K562 (cell line): Measurements from ENCODE around the gene EFEMP2. TPM values are rescaled to one million over a fixed set of nuclear protein-coding genes. Genes with fewer than 3 reads are reported as not detected.
A peak's percentile ranks its signal among the peaks of the same experiment; 100 is the strongest.

ENCODE experiments used
- ATAC-seq: fragments of 200-7000 bp; cut with Tn5 transposase; 3 replicates; pipeline ENCODE4 v1.9.1; 2020; ENCODE audit warnings: moderate library complexity
- BruUV-seq: library from RNA; stranded (reverse); fragments of 400-500 nt; replicated peaks from 2 replicates; lab custom pipeline; 2021; lab: Mats Ljungman, UMichigan
- CTCF ChIA-PET: fragments of 300-600 bp; formaldehyde crosslinking; extraction: SDS; loops from one replicate; lab custom pipeline; 2021; ENCODE audit warnings: low intra/inter-chr PET ratio; lab: Yijun Ruan, JAX
- POLR2A ChIA-PET: fragments of 300-600, 350-650 bp; sonication (Branson Sonifier 250); formaldehyde crosslinking; extraction: SDS; loops from one replicate; lab custom pipeline; 2021; ENCODE audit warnings: antibody characterized with exemption, inconsistent platforms; lab: Yijun Ruan, JAX
- DNase-seq, 4 experiments: peaks; one replicate each; pipeline versions ENCODE4 v3.0.0 to v3.0.0-alpha.2; 2011 to 2018; ENCODE audit warnings: low spot score in 3 of 4, mixed read lengths in 3 of 4; ENCODE audit errors: extremely low read depth in 1 of 4
- FAIRE-seq: peaks from 2 replicates; lab custom pipeline; 2011; peaks lifted over from hg19 to GRCh38; lab: Jason Lieb, UNC
- H2AFZ ChIP-seq: 2 replicates; pipeline ENCODE4 v1.6.0; 2011; ENCODE audit warnings: low read depth, low read length, control low read depth, inconsistent platforms
- H3K27ac ChIP-seq: fragments of 200-600 bp; 3 replicates; pipeline ENCODE4 v1.8.0; 2011; ENCODE audit warnings: low read depth, mild to moderate bottlenecking, control low read depth, inconsistent platforms, low read length, moderate library complexity, mixed read lengths; ENCODE audit errors: extremely low read depth
- H3K27me3 ChIP-seq, 2 experiments: fragments of 300-600 bp in 1 of 2; 2 replicates in 1 of 2; 3 replicates in 1 of 2; pipeline versions ENCODE4 v1.6.0 to v1.8.0; 2011; ENCODE audit warnings: inconsistent platforms in 2 of 2, low read length in 2 of 2, mild to moderate bottlenecking in 1 of 2, mixed read lengths in 1 of 2, moderate library complexity in 1 of 2; ENCODE audit not compliant: control insufficient read depth in 2 of 2, insufficient read depth in 2 of 2
- H3K36me3 ChIP-seq: fragments of 300-600 bp; 3 replicates; pipeline ENCODE4 v1.8.0; 2011; ENCODE audit warnings: mild to moderate bottlenecking, low read length, inconsistent platforms; ENCODE audit not compliant: control insufficient read depth, insufficient read depth
- H3K4me1 ChIP-seq, 2 experiments: fragments of 200-600 bp in 1 of 2; replicated peaks in 1 of 2; 2 replicates in 1 of 2; 3 replicates in 1 of 2; pipeline versions ENCODE4 v1.5.1 to v1.8.0; 2011; ENCODE audit warnings: inconsistent platforms in 2 of 2, low read length in 2 of 2, mild to moderate bottlenecking in 1 of 2, mixed read lengths in 1 of 2, moderate library complexity in 1 of 2; ENCODE audit not compliant: control insufficient read depth in 2 of 2, insufficient read depth in 2 of 2
- H3K4me2 ChIP-seq: 2 replicates; pipeline ENCODE4 v1.6.1; 2011; ENCODE audit warnings: low read length, control low read depth, inconsistent platforms, mixed read lengths; ENCODE audit not compliant: insufficient read depth
- H3K4me3 ChIP-seq: fragments of 200-600 bp; sonication (generic), shearing (Covaris generic); 2 replicates; pipeline ENCODE4 v1.5.1; 2016; ENCODE audit warnings: control low read depth, inconsistent platforms
- H3K79me2 ChIP-seq: fragments of 200-600 bp; 3 replicates; pipeline ENCODE4 v1.8.0; 2011; ENCODE audit warnings: low read length, inconsistent platforms; ENCODE audit not compliant: control insufficient read depth, insufficient read depth
- H3K9ac ChIP-seq, 2 experiments: 2 replicates each; pipeline versions ENCODE4 v1.6.0 to v1.6.1; 2011; ENCODE audit warnings: low read depth in 2 of 2, low read length in 2 of 2, control low read depth in 1 of 2, inconsistent platforms in 1 of 2, mild to moderate bottlenecking in 1 of 2, mixed read lengths in 1 of 2; ENCODE audit not compliant: insufficient read depth in 1 of 2
- H3K9me1 ChIP-seq: one replicate; pipeline ENCODE4 v1.6.0; 2011; ENCODE audit warnings: inconsistent platforms, mild to moderate bottlenecking, low read length, moderate library complexity; ENCODE audit not compliant: control insufficient read depth, insufficient read depth
- H3K9me3 ChIP-seq: replicated peaks from 2 replicates; pipeline ENCODE4 v1.5.1; 2011; ENCODE audit warnings: low read depth, low read length, inconsistent platforms; ENCODE audit not compliant: control insufficient read depth, insufficient read depth
- H4K20me1 ChIP-seq: replicated peaks from 2 replicates; pipeline ENCODE4 v1.6.1; 2011; ENCODE audit warnings: low read length, inconsistent platforms, mixed read lengths; ENCODE audit not compliant: control insufficient read depth, insufficient read depth
- ARID3B ChIP-seq: fragments of 250-450 bp; sonication (Bioruptor Pico); IDR thresholded peaks from 2 replicates; pipeline ENCODE4 v1.4.0; 2020; ENCODE audit warnings: borderline replicate concordance
- ATF7 ChIP-seq: fragments of 450-650 bp; IDR thresholded peaks from 2 replicates; pipeline ENCODE4 v1.7.1; 2014; ENCODE audit warnings: mild to moderate bottlenecking, moderate library complexity
- CTBP1 ChIP-seq: fragments of 450-650 bp; IDR thresholded peaks from 2 replicates; pipeline ENCODE4 v1.6.1; 2016; ENCODE audit warnings: borderline replicate concordance
- GMEB1 ChIP-seq: fragments of 250-450 bp; sonication (Bioruptor Pico); IDR thresholded peaks from 2 replicates; pipeline ENCODE4 v1.4.0; 2020; ENCODE audit warnings: mild to moderate bottlenecking
- KDM1A ChIP-seq, 2 experiments: fragments of 450-650 bp; IDR thresholded peaks; 2 replicates each; pipeline ENCODE4 v1.6.1; 2016; ENCODE audit warnings: mild to moderate bottlenecking in 2 of 2
- MEIS2 ChIP-seq: fragments of 450-650 bp; IDR thresholded peaks from 2 replicates; pipeline ENCODE4 v1.6.1; 2014; ENCODE audit warnings: mild to moderate bottlenecking; ENCODE audit not compliant: partially characterized antibody
- NFE2 ChIP-seq: IDR thresholded peaks from 2 replicates; pipeline ENCODE4 v1.6.1; 2014; ENCODE audit warnings: antibody characterized with exemption, low read depth
- PML ChIP-seq: IDR thresholded peaks from 2 replicates; pipeline ENCODE4 v1.6.1; 2012; ENCODE audit warnings: low read length, inconsistent platforms
- PURB ChIP-seq: sonication (generic); formaldehyde crosslinking; IDR thresholded peaks from 2 replicates; pipeline ENCODE4 v1.9.0; 2021; ENCODE audit warnings: low read depth, mild to moderate bottlenecking, missing genetic modification reagents
- RBM22 ChIP-seq: fragments of 200-400 bp; formaldehyde crosslinking; IDR thresholded peaks from 2 replicates; pipeline ENCODE4 v1.6.1; 2018; ENCODE audit warnings: low read length, low read depth; ENCODE audit not compliant: poor library complexity, severe bottlenecking
- RHOXF2B ChIP-seq: fragments of 250-450 bp; sonication (Bioruptor Pico); conservative IDR thresholded peaks from 2 replicates; pipeline ENCODE4 v1.5.1; 2021
- SMARCC2 ChIP-seq: fragments of 450-650 bp; IDR thresholded peaks from 2 replicates; pipeline ENCODE4 v1.6.1; 2017; ENCODE audit warnings: antibody characterized with exemption, moderate library complexity, mild to moderate bottlenecking, low read depth
- SOX6 ChIP-seq: fragments of 450-650 bp; IDR thresholded peaks from 2 replicates; pipeline ENCODE4 v1.6.1; 2014; ENCODE audit warnings: mild to moderate bottlenecking
- TCFL5 ChIP-seq: fragments of 250-450 bp; sonication (Bioruptor Pico); conservative IDR thresholded peaks from 2 replicates; pipeline ENCODE4 v1.6.1; 2021; ENCODE audit warnings: mild to moderate bottlenecking, moderate library complexity, matching md5 sums
- ZBED1 ChIP-seq: IDR thresholded peaks from 2 replicates; pipeline ENCODE4 v1.6.1; 2014
- ZC3H4 ChIP-seq: sonication (generic); formaldehyde crosslinking; IDR thresholded peaks from 2 replicates; pipeline ENCODE4 v1.9.0; 2021; ENCODE audit warnings: missing genetic modification reagents, borderline replicate concordance
- ZNF146 ChIP-seq: IDR thresholded peaks from one replicate; pipeline ENCODE4 v1.6.1; 2018; ENCODE audit warnings: missing compliant biosample characterization; ENCODE audit not compliant: unreplicated experiment
- ZNF75A ChIP-seq: fragments of 450-650 bp; formaldehyde crosslinking; IDR thresholded peaks from 2 replicates; pipeline ENCODE4 v1.4.0; 2020; ENCODE audit warnings: mild to moderate bottlenecking
- WGBS: fragments of 100-300 bp; shearing (Covaris generic); methylation state at CpG from one replicate; pipeline ENCODE4 v1.1.6; 2016; ENCODE audit warnings: low coverage, mixed read lengths; ENCODE audit not compliant: insufficient coverage; ENCODE audit errors: missing lambda C conversion rate; 5-methylcytosine and 5-hydroxymethylcytosine counted together
- in situ Hi-C: fragments of 300-500 bp; cut with MboI; formaldehyde crosslinking; loops from 4 replicates; pipeline ENCODE4 v1.15.0; 2018; ENCODE audit warnings: inconsistent platforms, mixed read lengths
- intact Hi-C: fragments of 100-400 bp; cut with micrococcal nuclease; formaldehyde crosslinking; loops from 2 replicates; pipeline ENCODE4 v1.14.2; 2022
- polyA plus RNA-seq, 8 experiments: library from polyadenylated mRNA; depleted of rRNA in 4 of 8; stranded (reverse) in 5 of 8; unstranded in 3 of 8; fragments of >200 nt; fragmentation: Nextera tagmentation in 2 of 8; fragmentation: Illumina TruSeq in 1 of 8; extraction: Ambion mirVana in 2 of 8; extraction: Trizol in 1 of 8; gene quantifications; 2 replicates each; pipeline versions ENCODE4 v1.2.1 to v1.2.3, GENCODE V29; 2011 to 2014; ENCODE audit warnings: inconsistent platforms in 1 of 8, missing spikeins in 1 of 8
- total RNA-seq, 7 experiments: library from RNA; depleted of rRNA in 6 of 7; stranded (reverse); fragments of >200 nt in 6 of 7; fragmentation: Illumina TruSeq in 2 of 7; extraction: Trizol in 2 of 7; gene quantifications; 2 replicates each; pipeline versions ENCODE4 v1.2.1 to v1.2.3, GENCODE V29; 2011 to 2021; ENCODE audit warnings: low replicate concordance in 1 of 7
- TF ChIP-seq, protein P1 (sequence below): fragments of 450-650 bp; IDR thresholded peaks from 2 replicates; pipeline ENCODE4 v1.6.1; 2016
- TF ChIP-seq, protein P2 (sequence below): fragments of 450-650 bp; formaldehyde crosslinking; IDR thresholded peaks from 2 replicates; pipeline ENCODE4 v1.4.0; 2022; ENCODE audit warnings: mild to moderate bottlenecking, moderate library complexity

The EFEMP2 gene
- total and polyA plus RNA-seq, 9 of the 15 experiments (the other 6 are each of a cell fraction or from before 2014, with no cell fraction given) = 0.07 to 2.9 (median 0.69) TPM; not detected in 1

DNA sequence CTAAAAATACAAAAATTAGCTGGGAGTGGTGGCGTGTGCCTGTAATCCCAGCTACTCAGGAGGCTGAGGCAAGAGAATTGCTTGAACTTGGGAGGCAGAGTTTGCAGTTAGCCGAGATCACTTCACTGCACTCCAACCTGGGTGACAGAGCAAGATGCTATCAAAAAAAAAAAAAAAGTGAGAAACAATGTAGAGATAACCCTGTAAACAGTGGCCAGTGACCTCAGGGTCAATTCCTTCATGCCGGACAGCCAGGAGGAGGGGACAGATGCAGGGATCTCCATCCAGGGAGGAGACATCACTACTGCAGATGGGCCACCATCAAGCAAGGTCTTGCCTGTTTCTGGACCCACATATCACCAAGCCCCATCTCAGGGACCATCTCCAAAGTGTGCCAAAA, 24.9 kb downstream of the EFEMP2 start:
- WGBS = 6% methylated on average over 3 of the region's 3 CpGs
- Histone ChIP-seq H4K20me1 (no peaks in the 10 kb centered on the region), H3K9me1 (no peaks in the 10 kb centered on the region), H3K4me3 (no peak overlapping the region), H3K4me2 (no peak overlapping the region), H3K9me3 (peaks cover 7% of the 10 kb centered on the region; the same call in 1 of the 2 replicates), H3K27ac (no peak overlapping the region), H3K9ac (peak overlapping the region in 1 of 2 experiments; percentile 43; a peak in 1 of 4 replicates), H3K27me3 (no peaks in the 10 kb centered on the region), H3K79me2 (no peaks in the 10 kb centered on the region), H3K4me1 (peaks cover 0 to 20% of the 10 kb centered on the region in 2 experiments; a peak in 3 of 5 replicates), H3K36me3 (peaks cover 15% of the 10 kb centered on the region; the same call in 2 of the 3 replicates), H2AFZ (no peak overlapping the region)
- no TSS peak for BruUV-seq
- intact Hi-C loops = no loop called here
- CTCF ChIA-PET = interaction anchor here (0.7 kb wide), 1 partner anchor 18 kb away, joined by 3 read pairs; no protein-coding TSS in a partner anchor
- in situ Hi-C loops = no loop called here
- POLR2A ChIA-PET = interaction anchor here (0.7 to 5.9 kb wide), 5 partner anchors 8 to 142 kb away, joined by 3 to 67 read pairs (median 23); partner anchors contain the start of genes CCDC85B, CFL1, FIBP and MUS81
- ATAC-seq (no peak), FAIRE-seq (no peak), DNase-seq (peak in 1 of 4 experiments; percentile 15)
- no peak for TF ChIP-seq RHOXF2B (CRISPR knock-in tag)
- peak; percentile 44; the same call in 1 of the 2 replicates for TF ChIP-seq NFE2
- TF ChIP-seq KDM1A (IDR thresholded peaks at IDR 0.05) = no peak
- TF ChIP-seq CTBP1 = peak; percentile 16; the same call in 1 of the 2 replicates
- TF ChIP-seq ARID3B (CRISPR knock-in tag) = no peak
- peak; percentile 64; the same call in 1 of the 2 replicates for TF ChIP-seq SOX6
- no peak for TF ChIP-seq PURB (CRISPR knock-in tag)
- no peak for TF ChIP-seq RBM22
- TF ChIP-seq PML = no peak
- no peak for TF ChIP-seq GMEB1 (CRISPR knock-in tag)
- TF ChIP-seq, protein P1, sequence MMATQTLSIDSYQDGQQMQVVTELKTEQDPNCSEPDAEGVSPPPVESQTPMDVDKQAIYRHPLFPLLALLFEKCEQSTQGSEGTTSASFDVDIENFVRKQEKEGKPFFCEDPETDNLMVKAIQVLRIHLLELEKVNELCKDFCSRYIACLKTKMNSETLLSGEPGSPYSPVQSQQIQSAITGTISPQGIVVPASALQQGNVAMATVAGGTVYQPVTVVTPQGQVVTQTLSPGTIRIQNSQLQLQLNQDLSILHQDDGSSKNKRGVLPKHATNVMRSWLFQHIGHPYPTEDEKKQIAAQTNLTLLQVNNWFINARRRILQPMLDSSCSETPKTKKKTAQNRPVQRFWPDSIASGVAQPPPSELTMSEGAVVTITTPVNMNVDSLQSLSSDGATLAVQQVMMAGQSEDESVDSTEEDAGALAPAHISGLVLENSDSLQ = no peak
- TF ChIP-seq ZBED1 = no peak
- no peak for TF ChIP-seq ATF7
- no peak for TF ChIP-seq TCFL5 (CRISPR knock-in tag)
- TF ChIP-seq MEIS2 = no peak
- TF ChIP-seq, protein P2, sequence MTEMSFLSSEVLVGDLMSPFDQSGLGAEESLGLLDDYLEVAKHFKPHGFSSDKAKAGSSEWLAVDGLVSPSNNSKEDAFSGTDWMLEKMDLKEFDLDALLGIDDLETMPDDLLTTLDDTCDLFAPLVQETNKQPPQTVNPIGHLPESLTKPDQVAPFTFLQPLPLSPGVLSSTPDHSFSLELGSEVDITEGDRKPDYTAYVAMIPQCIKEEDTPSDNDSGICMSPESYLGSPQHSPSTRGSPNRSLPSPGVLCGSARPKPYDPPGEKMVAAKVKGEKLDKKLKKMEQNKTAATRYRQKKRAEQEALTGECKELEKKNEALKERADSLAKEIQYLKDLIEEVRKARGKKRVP (CRISPR knock-in tag) = no peak
- TF ChIP-seq ZNF75A (CRISPR knock-in tag) = no peak
- TF ChIP-seq SMARCC2 = no peak
- TF ChIP-seq ZC3H4 = no peak
- no peak for TF ChIP-seq ZNF146
